Karpas-422 (cell line): ENCODE measurements around the gene PTTG1IP. TPM values are rescaled to one million over a fixed set of nuclear protein-coding genes. Genes with fewer than 3 reads are reported as not detected.

Source experiments
- DNase-seq: peaks from one replicate; pipeline ENCODE4 v3.0.0-alpha.2; 2015
- H2AFZ ChIP-seq: fragments of 200-600 bp; sonication (generic); 2 replicates; pipeline ENCODE4 v1.6.1; 2014; ENCODE audit warnings: antibody characterized with exemption, low read length, mixed read lengths
- H3K27ac ChIP-seq: fragments of 200-600 bp; sonication (generic); 2 replicates; pipeline ENCODE4 v1.5.1; 2014; ENCODE audit warnings: mild to moderate bottlenecking, low read length, moderate library complexity
- H3K27me3 ChIP-seq: fragments of 200-600 bp; sonication (generic); 2 replicates; pipeline ENCODE4 v1.6.1; 2014; ENCODE audit warnings: low read length, mixed read lengths
- H3K36me3 ChIP-seq: fragments of 200-600 bp; sonication (generic); 2 replicates; pipeline ENCODE4 v1.6.1; 2014; ENCODE audit warnings: low read length, mixed read lengths; ENCODE audit not compliant: insufficient read depth
- H3K4me1 ChIP-seq: fragments of 200-600 bp; sonication (generic); 2 replicates; pipeline ENCODE4 v1.6.1; 2014; ENCODE audit warnings: mild to moderate bottlenecking, low read length, mixed read lengths
- H3K4me2 ChIP-seq: fragments of 200-600 bp; sonication (generic); 2 replicates; pipeline ENCODE4 v1.6.1; 2014; ENCODE audit warnings: low read length, low read depth, mild to moderate bottlenecking; ENCODE audit not compliant: poor library complexity, severe bottlenecking
- H3K4me3 ChIP-seq: fragments of 200-600 bp; sonication (generic); 2 replicates; pipeline ENCODE4 v1.5.1; 2014; ENCODE audit warnings: mild to moderate bottlenecking, antibody characterized with exemption, low read length, mixed read lengths
- H3K79me2 ChIP-seq: fragments of 200-600 bp; sonication (generic); 2 replicates; pipeline ENCODE4 v1.6.1; 2014; ENCODE audit warnings: mild to moderate bottlenecking, low read length, mixed read lengths
- H3K9ac ChIP-seq: fragments of 200-600 bp; sonication (generic); 2 replicates; pipeline ENCODE4 v1.6.0; 2014; ENCODE audit warnings: low read length
- H3K9me2 ChIP-seq: fragments of 200-600 bp; sonication (generic), shearing (Covaris generic); replicated peaks from 2 replicates; pipeline ENCODE4 v1.6.0; 2014; ENCODE audit warnings: mild to moderate bottlenecking, low read length, moderate library complexity; ENCODE audit not compliant: insufficient read depth
- H3K9me3 ChIP-seq: fragments of 300-700, 200-600 bp; sonication (generic); 2 replicates; pipeline ENCODE4 v1.6.1; 2014; ENCODE audit warnings: low read length, mixed read lengths
- H4K20me1 ChIP-seq: fragments of 200-600 bp; sonication (generic); 2 replicates; pipeline ENCODE4 v1.6.1; 2014; ENCODE audit warnings: mild to moderate bottlenecking, antibody characterized with exemption, low read length, low read depth; ENCODE audit not compliant: insufficient read depth
- total RNA-seq: library from RNA; depleted of rRNA; stranded (reverse); fragments of >200 nt; shearing (Covaris generic); gene quantifications from 2 replicates; pipeline ENCODE4 v1.2.3, GENCODE V29; 2014; ENCODE audit warnings: low replicate concordance; rRNA removed

Gene PTTG1IP, protein sequence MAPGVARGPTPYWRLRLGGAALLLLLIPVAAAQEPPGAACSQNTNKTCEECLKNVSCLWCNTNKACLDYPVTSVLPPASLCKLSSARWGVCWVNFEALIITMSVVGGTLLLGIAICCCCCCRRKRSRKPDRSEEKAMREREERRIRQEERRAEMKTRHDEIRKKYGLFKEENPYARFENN
- 37.8 and 44.7 TPM in 2 replicates for total RNA-seq

DNA sequence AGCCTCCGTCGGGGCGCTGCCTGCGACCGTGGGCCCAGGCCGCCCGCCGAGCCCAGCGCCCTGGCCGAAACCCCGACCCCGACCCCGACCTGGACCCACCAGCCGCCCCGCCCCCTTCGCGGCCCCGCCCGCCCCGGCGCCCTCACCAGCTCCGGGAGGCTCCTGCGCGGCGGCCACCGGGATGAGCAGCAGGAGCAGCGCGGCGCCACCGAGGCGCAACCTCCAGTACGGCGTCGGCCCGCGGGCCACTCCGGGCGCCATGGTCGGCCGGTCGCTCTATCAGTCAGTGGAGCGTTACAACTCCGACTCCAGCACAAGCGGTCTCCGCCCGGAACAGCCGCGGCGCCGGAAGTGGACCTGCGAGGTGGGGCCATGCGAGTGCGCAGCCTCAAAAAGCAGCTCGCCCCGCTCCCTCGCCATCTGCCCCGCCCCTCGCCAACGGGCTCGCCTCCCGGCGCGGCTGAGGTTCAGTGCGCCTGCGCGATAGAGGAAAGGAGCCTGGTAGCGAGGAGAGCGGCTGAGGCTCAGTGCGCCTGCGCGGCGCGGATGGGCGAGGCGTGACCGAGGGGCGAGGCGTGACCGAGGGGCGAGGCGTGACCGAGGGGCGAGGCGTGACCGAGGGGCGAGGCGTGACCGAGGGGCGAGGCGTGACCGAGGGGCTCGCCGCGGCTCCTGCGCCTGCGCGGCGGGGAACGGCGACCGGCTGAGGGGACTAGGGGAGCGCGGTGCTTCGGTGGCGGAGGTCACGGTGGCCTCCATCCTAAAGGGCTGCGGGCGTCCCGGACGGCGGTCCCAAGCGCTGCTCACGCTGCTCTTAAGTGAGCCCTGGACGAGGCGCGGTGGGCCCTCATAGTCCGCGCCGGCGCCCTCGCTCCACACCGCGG is at the start of gene PTTG1IP:
Gene PTTG1IP (minus strand): TSS at position 335 of the 884 bp plus-strand sequence. CDS start 74 bp downstream, at position 261.
- Histone ChIP-seq H3K27ac (no peak within 1 kb of the TSS), H3K9me2 (no peaks in the 10 kb centered on the region), H3K36me3 (no peaks in the 10 kb centered on the region), H3K9ac (peak within 1 kb of the TSS; percentile 83), H3K79me2 (peaks cover 45% of the 10 kb centered on the region), H4K20me1 (peaks cover 39% of the 10 kb centered on the region), H3K4me2 (peak within 1 kb of the TSS; percentile 100), H3K4me3 (peak within 1 kb of the TSS; percentile 93), H2AFZ (peak within 1 kb of the TSS; percentile 88), H3K27me3 (no peaks in the 10 kb centered on the region), H3K9me3 (no peaks in the 10 kb centered on the region), H3K4me1 (peaks cover 40% of the 10 kb centered on the region)
- peak; percentile 100 for DNase-seq

DNA sequence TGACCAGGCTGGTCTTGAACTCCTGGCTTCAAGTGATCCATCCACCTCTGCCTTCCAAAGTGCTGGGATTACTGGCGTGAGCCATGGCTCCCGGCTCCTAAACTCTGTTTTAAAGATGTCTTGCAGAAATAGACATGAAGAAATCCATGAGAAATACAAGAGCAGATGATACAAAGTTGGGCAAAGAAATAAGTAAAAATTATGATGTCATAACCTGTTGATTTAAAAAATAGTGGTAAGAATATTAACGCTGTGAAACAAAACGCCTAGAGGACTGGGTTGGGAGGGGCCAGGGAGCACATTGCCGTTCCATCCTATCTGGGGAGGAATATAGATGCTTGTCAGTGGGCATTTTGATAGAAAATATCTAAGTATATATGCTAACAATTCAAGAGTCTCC is 48.4 kb upstream of the PTTG1IP start:
- no peaks in the 10 kb centered on the region for H3K27me3 ChIP-seq
- peak overlapping the region; percentile 93 for H3K9ac ChIP-seq
- H4K20me1 ChIP-seq, result peaks cover 12% of the 10 kb centered on the region; the same call in 1 of the 2 replicates
- H2AFZ ChIP-seq, result no peak overlapping the region
- peaks cover 5% of the 10 kb centered on the region; the same call in 1 of the 2 replicates for H3K36me3 ChIP-seq
- H3K4me3 ChIP-seq, result peak overlapping the region; percentile 94
- H3K27ac ChIP-seq, result peak overlapping the region; percentile 96
- no peaks in the 10 kb centered on the region for H3K9me3 ChIP-seq
- H3K4me2 ChIP-seq, result peak overlapping the region; percentile 92
- H3K4me1 ChIP-seq, result peaks cover 80% of the 10 kb centered on the region
- H3K79me2 ChIP-seq, result peaks cover 60% of the 10 kb centered on the region
- DNase-seq, result no peak
- no peaks in the 10 kb centered on the region for H3K9me2 ChIP-seq

DNA sequence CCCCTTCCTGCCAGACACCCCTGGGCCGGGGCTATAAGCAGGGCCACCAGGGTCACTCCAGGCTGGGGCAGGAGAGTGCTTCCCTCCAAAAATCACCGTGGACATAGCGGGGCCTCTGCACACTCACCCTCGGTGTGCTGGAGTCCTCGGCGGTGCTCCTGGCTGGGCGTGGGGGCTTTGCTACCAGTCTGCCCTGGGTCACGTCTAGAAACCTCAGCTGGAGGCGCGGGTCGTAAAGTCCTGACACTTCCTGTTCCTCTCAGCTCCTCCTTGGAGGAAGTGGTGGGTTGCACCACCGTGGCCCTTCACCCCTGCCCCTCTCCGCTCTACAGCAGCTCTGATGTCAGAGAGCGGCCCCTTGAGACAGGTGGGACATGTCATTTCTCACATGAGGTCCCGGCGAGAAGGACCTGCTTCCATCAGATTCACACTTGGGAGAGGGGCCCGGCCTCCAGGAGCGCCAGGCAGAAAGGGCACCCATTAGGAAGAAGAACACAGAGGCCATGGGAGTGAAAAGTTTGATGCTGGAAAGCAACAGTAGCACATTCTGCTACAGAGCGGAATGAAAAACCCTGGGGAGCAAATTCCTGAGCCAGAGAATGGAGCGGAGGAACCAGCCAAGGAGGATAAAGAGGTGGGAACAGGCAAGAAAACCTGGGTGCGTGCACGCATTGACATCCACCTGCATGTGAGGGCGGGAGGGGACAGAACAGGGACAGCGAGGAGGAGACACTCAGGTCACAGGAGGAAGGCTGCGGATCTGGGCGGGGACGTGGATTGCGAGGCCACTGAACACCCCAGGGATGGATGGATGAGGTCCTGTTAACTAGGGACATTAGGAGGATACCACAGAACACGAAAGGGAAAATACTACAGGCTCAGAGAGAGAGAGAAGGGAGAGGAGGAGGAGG is 47.5 kb upstream of the PTTG1IP start, which contains the start of gene ITGB2:
Gene ITGB2 (minus strand): TSS at position 206 of the 911 bp plus-strand sequence. CDS start 10,117 bp downstream, outside the sequence.
- Histone ChIP-seq H3K36me3 (peaks cover 5% of the 10 kb centered on the region; the same call in 1 of the 2 replicates), H3K4me2 (peak within 1 kb of the TSS; percentile 92), H3K27ac (peak within 1 kb of the TSS; percentile 96), H3K27me3 (no peaks in the 10 kb centered on the region), H3K9me3 (no peaks in the 10 kb centered on the region), H3K9me2 (no peaks in the 10 kb centered on the region), H3K4me3 (peak within 1 kb of the TSS; percentile 94), H2AFZ (no peak within 1 kb of the TSS), H4K20me1 (peaks cover 12% of the 10 kb centered on the region; the same call in 1 of the 2 replicates), H3K4me1 (peaks cover 77% of the 10 kb centered on the region), H3K79me2 (peaks cover 63% of the 10 kb centered on the region), H3K9ac (peak within 1 kb of the TSS; percentile 93)
- peak; percentile 97 for DNase-seq

DNA sequence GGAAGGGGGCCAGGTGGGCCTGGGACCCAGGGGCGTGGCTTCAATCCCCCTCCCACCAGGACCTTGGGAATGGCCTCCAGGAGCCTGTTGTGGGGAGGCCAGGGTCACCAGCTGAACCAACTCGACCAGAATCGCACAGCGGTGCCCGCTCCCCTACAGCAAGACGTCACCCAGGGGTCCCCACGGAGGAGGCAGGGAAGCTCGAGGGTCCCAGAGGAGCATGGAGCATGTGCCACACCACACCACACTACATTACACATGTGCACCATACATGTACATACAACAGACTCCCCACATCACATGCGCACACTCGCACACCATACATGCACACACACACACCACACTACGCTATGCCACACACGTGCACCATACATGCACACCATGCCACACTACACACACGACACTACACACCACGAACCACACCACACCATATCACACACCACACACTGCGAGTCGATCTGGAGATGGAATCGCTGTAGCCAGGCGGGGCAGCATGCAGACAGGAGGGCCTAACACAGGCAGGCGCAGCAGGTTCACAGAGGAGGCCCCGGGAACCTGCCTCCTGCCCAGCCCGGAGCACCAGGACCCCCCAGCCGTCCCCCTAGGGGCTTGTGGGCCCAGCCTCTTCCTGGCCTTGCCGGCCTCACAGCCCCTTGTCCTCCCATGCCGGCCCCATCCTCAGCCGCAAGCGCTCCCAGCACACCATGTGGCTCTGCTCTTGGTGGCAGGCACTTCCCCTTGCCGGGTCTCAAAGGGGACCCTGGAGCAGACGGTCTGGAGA is 46.6 kb upstream of the PTTG1IP start:
- H4K20me1 ChIP-seq, result peaks cover 12% of the 10 kb centered on the region; the same call in 1 of the 2 replicates
- peak overlapping the region; percentile 92 for H3K4me2 ChIP-seq
- H3K9me3 ChIP-seq, result no peaks in the 10 kb centered on the region
- peak overlapping the region; percentile 93 for H3K9ac ChIP-seq
- H3K4me1 ChIP-seq, result peaks cover 78% of the 10 kb centered on the region
- DNase-seq, result peak; percentile 66
- H3K27ac ChIP-seq, result peak overlapping the region; percentile 96
- no peaks in the 10 kb centered on the region for H3K27me3 ChIP-seq
- H3K79me2 ChIP-seq, result peaks cover 71% of the 10 kb centered on the region
- H3K36me3 ChIP-seq, result peaks cover 5% of the 10 kb centered on the region; the same call in 1 of the 2 replicates
- peak overlapping the region; percentile 94 for H3K4me3 ChIP-seq
- H3K9me2 ChIP-seq, result no peaks in the 10 kb centered on the region
- no peak overlapping the region for H2AFZ ChIP-seq

DNA sequence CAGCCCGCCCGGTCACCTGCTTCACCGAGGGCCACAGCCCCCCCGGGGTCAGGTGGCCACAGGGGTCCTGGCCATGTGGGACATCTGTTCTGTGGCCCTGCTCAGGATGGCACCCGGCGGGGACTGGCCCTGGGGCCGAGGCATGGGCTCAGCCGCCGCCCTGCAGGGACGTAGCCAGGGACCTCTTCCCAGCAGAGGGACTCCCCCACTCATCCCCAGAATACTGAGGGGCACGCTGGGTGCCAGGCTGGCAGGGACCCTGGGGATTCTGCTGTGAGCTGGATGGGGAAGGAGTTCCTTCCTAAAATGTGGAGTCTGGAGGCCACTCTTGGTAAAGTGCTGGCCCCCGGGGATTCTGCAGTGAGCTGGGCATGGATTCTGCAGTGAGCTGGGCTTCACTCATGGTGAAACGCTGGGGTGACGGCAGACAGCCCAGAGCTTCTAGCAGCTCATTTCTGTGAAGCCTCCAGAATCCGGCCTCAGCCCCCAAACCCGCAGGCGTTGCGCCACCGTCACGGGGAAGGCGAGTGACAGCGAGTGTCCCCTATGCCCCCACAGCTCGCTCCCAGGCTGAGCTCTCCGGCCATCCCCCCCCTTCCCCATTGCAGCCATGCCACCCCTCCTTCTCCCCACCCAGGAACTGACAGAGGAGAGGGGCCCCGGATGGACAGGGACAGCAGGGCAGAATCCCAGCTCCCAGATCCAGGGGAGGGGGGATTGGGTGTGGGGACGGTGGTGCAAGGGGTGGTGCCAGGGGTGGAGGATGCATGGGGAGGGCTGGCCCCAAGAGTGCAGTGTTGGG is 45.8 kb upstream of the PTTG1IP start:
- H2AFZ ChIP-seq, result no peak overlapping the region
- H3K4me1 ChIP-seq, result peaks cover 78% of the 10 kb centered on the region
- no peaks in the 10 kb centered on the region for H3K9me2 ChIP-seq
- peaks cover 5% of the 10 kb centered on the region; the same call in 1 of the 2 replicates for H3K36me3 ChIP-seq
- H3K27ac ChIP-seq, result peak overlapping the region; percentile 96
- H3K9ac ChIP-seq, result peak overlapping the region; percentile 93
- peak overlapping the region; percentile 92 for H3K4me2 ChIP-seq
- DNase-seq, result no peak
- peaks cover 12% of the 10 kb centered on the region; the same call in 1 of the 2 replicates for H4K20me1 ChIP-seq
- H3K79me2 ChIP-seq, result peaks cover 75% of the 10 kb centered on the region
- peak overlapping the region; percentile 94 for H3K4me3 ChIP-seq
- H3K27me3 ChIP-seq, result no peaks in the 10 kb centered on the region
- H3K9me3 ChIP-seq, result no peaks in the 10 kb centered on the region

DNA sequence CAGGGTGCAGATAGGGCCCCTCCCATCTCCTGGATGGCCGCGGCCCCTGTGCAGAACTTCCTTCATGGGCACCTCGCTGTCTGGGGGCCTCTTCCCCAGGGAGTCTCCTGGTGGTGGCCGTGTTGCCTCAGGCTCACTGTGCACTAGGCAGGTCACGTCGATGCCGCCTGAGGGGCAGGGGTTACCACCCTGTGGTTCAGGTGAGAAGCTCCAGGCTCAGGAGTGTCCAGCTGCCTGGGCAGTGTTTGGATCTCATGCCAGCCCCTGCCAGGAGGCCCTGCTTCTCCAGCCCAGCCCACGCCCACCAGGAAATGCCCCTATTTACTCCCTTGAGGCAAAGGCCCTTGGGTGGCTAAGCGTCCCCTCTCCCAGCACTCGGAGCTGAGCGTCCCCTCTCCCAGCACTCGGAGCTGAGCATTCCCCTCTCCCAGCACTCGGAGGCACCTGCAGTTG is 45.1 kb upstream of the PTTG1IP start:
- peaks cover 5% of the 10 kb centered on the region; the same call in 1 of the 2 replicates for H3K36me3 ChIP-seq
- peaks cover 81% of the 10 kb centered on the region for H3K4me1 ChIP-seq
- H3K4me3 ChIP-seq, result peak overlapping the region; percentile 94; the same call in 1 of the 2 replicates
- no peaks in the 10 kb centered on the region for H3K27me3 ChIP-seq
- H4K20me1 ChIP-seq, result peaks cover 12% of the 10 kb centered on the region; the same call in 1 of the 2 replicates
- peak overlapping the region; percentile 92 for H3K4me2 ChIP-seq
- H3K79me2 ChIP-seq, result peaks cover 82% of the 10 kb centered on the region
- no peak overlapping the region for H2AFZ ChIP-seq
- peak overlapping the region; percentile 96; the same call in 1 of the 2 replicates for H3K27ac ChIP-seq
- H3K9me2 ChIP-seq, result no peaks in the 10 kb centered on the region
- H3K9ac ChIP-seq, result peak overlapping the region; percentile 93; the same call in 1 of the 2 replicates
- no peak for DNase-seq
- H3K9me3 ChIP-seq, result no peaks in the 10 kb centered on the region
